Brain pericyte (primary cell): ENCODE measurements around the gene TAPBPL.
"Not testable (repeated sequence)": the region's sequence is repeated elsewhere in the genome, so short reads cannot be mapped to it uniquely, and the experiment has no call there.

Experiments used
- DNase-seq: peaks from one replicate; pipeline ENCODE4 v3.0.0-alpha.2; 2012; ENCODE audit warnings: low read depth, low spot score

The TAPBPL gene

GRCh38 chr12:6451348-6452244 is at the start of gene TAPBPL:
Gene TAPBPL, plus strand, starts transcription at chr12:6452042. Its CDS starts 207 bp downstream, at chr12:6452249.
- DNase-seq = peak; percentile 61

GRCh38 chr12:6404390-6404789 is 47.5 kb upstream of the TAPBPL start:
- DNase-seq = no peak

GRCh38 chr12:6405963-6406362 is 45.9 kb upstream of the TAPBPL start:
- DNase-seq = no peak

GRCh38 chr12:6407236-6407954 is 44.4 kb upstream of the TAPBPL start:
- no peak for DNase-seq

GRCh38 chr12:6416596-6416995 is 35.2 kb upstream of the TAPBPL start:
- DNase-seq = no peak

- no peak for DNase-seq
Measured at GRCh38 chr12:6418796-6419195, 33.0 kb upstream of the TAPBPL start.

- no peak for DNase-seq
Measured at GRCh38 chr12:6420364-6420763, 31.5 kb upstream of the TAPBPL start.

- DNase-seq = peak; percentile 63
Measured at GRCh38 chr12:6423267-6424007, 28.4 kb upstream of the TAPBPL start.

GRCh38 chr12:6424008-6424347 is 27.9 kb upstream of the TAPBPL start:
- no peak for DNase-seq

GRCh38 chr12:6424866-6425265 is 27.0 kb upstream of the TAPBPL start:
- no peak for DNase-seq

GRCh38 chr12:6425590-6426531 is 26.0 kb upstream of the TAPBPL start:
- DNase-seq = no peak

- DNase-seq = no peak
Measured at GRCh38 chr12:6426882-6427671, 24.8 kb upstream of the TAPBPL start.

GRCh38 chr12:6427796-6428195 is 24.0 kb upstream of the TAPBPL start:
- not testable (repeated sequence) for DNase-seq

- DNase-seq = no peak
Measured at GRCh38 chr12:6428326-6428725, 23.5 kb upstream of the TAPBPL start.

GRCh38 chr12:6430124-6430989 is 21.5 kb upstream of the TAPBPL start:
- no peak for DNase-seq

GRCh38 chr12:6432991-6433390 is 18.9 kb upstream of the TAPBPL start:
- no peak for DNase-seq

- DNase-seq = no peak
Measured at GRCh38 chr12:6434205-6435140, 17.4 kb upstream of the TAPBPL start.
